NT2/D1 (cell line): ENCODE data around the gene ENPEP.
"Not testable (repeated sequence)": the region's sequence is repeated elsewhere in the genome, so short reads cannot be mapped to it uniquely, and the experiment has no call there.

ENCODE experiments used
- DNase-seq: peaks from one replicate; pipeline ENCODE4 v3.0.0-alpha.2; 2011; ENCODE audit warnings: low read depth, low spot score
- H3K27me3 ChIP-seq: 2 replicates; pipeline ENCODE4 v1.6.0; 2011; ENCODE audit warnings: mild to moderate bottlenecking; ENCODE audit not compliant: insufficient read length, insufficient read depth
- H3K36me3 ChIP-seq: 2 replicates; pipeline ENCODE4 v1.6.1; 2011; ENCODE audit warnings: mild to moderate bottlenecking, low read length, mixed read lengths; ENCODE audit not compliant: insufficient read depth, insufficient read length
- H3K4me1 ChIP-seq: 2 replicates; pipeline ENCODE4 v1.5.1; 2011; ENCODE audit not compliant: insufficient read depth, insufficient read length
- H3K4me3 ChIP-seq: 2 replicates; pipeline ENCODE4 v1.5.1; 2011; ENCODE audit warnings: low read depth; ENCODE audit not compliant: insufficient read length
- H3K9ac ChIP-seq: 2 replicates; pipeline ENCODE4 v1.6.0; 2011; ENCODE audit warnings: low read depth; ENCODE audit not compliant: insufficient read length
- H3K9me3 ChIP-seq: 2 replicates; pipeline ENCODE4 v1.5.1; 2011; ENCODE audit warnings: mild to moderate bottlenecking, low read length; ENCODE audit not compliant: insufficient read depth
- SUZ12 ChIP-seq: IDR thresholded peaks from 2 replicates; pipeline ENCODE4 v1.6.1; 2011; ENCODE audit not compliant: insufficient read length, insufficient read depth; ENCODE audit errors: extremely low read depth
- YY1 ChIP-seq: IDR thresholded peaks from 2 replicates; pipeline ENCODE4 v1.6.1; 2011; ENCODE audit not compliant: insufficient read length, insufficient read depth
- ZNF274 ChIP-seq: IDR thresholded peaks from 2 replicates; pipeline ENCODE4 v1.6.1; 2011; ENCODE audit warnings: mild to moderate bottlenecking, low read depth, low read length

The ENPEP gene

GRCh38 chr4:110452546-110452945, 23.4 kb upstream of the ENPEP start:
- no peak for DNase-seq
- Histone ChIP-seq H3K36me3 (no peaks in the 10 kb centered on the region), H3K9me3 (no peaks in the 10 kb centered on the region), H3K4me1 (no peaks in the 10 kb centered on the region), H3K9ac (no peak overlapping the region), H3K4me3 (no peak overlapping the region), H3K27me3 (no peaks in the 10 kb centered on the region)
- TF ChIP-seq ZNF274 (no peak), SUZ12 (no peak), YY1 (no peak)

- Histone ChIP-seq H3K27me3 (no peaks in the 10 kb centered on the region), H3K9me3 (no peaks in the 10 kb centered on the region), H3K9ac (no peak overlapping the region), H3K4me1 (no peaks in the 10 kb centered on the region), H3K36me3 (no peaks in the 10 kb centered on the region), H3K4me3 (no peak overlapping the region)
- TF ChIP-seq YY1, result no peak
- TF ChIP-seq SUZ12, result no peak
- TF ChIP-seq ZNF274, result no peak
- no peak for DNase-seq
Observed at GRCh38 chr4:110454441-110454840, 21.5 kb upstream of the ENPEP start.

DNA sequence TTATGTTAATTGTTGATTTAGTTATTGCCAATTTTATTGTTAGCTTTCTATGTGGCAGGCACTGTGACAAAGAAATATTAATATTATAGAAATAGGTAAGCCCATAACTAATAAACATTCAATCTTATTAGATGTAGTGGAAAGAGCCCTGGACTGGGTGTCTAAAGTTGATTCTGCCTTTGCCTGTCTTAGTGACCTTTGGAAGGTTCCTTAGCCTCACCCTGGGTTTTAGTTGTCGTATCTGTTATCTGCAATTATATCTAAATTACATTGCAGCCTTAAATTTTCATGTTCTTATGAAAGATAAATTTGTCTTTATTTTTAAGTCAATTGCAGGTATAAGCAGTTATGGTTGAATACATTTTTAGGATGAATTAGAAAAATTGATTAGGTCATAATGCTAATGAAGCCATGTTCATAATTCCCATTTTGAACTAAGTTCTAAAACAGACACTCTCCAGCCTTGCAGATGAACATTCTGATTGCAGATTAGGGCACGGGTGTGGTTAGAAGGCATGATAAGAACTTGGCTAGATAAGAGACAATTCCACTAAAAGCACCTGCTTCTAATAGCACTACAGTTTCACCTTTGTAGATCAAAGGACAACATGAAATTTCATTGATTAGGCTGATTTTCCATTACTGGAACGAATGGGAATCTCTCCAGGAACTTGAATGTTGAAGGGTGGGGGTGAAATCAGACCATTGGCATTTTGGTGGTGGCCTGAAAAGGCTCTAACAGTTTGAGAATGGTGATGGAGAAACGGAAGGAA, 17.3 kb upstream of the ENPEP start:
- H3K9me3 ChIP-seq, result no peaks in the 10 kb centered on the region
- no peak overlapping the region for H3K4me3 ChIP-seq
- H3K4me1 ChIP-seq, result no peaks in the 10 kb centered on the region
- H3K27me3 ChIP-seq, result no peaks in the 10 kb centered on the region
- no peaks in the 10 kb centered on the region for H3K36me3 ChIP-seq
- no peak for DNase-seq
- H3K9ac ChIP-seq, result no peak overlapping the region
- no peak for TF ChIP-seq YY1
- TF ChIP-seq ZNF274, result no peak
- no peak for TF ChIP-seq SUZ12

DNA sequence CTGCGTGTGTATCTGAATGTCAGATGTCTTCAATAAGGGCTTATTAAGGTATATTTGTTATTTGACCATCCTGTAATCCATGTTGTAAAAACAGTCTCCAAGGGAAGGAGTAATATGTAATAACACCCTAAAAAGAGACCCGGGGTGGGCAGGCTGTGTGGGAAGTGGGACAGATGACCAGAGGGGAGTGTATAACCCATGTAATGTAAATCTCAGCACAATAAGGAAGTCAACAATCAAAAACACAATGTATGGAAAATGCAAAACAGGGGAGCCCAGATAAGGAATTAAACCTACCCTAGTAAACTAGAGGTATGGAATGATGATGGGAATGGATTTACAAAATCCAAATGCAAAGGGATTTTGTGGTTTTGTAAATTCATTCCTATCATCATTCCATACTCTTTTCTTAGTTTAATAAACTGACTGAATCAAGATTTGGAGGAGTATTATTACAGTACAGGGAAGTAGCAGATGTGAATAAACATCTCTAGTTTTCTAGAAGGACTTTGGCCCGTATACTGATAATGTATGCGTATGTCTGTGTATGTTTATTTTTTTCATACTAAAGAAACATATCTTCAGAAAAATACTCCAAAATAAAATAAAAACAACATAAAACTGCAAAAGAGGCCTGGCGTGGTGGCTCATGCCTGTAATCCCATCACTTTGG, 15.7 kb upstream of the ENPEP start:
- H3K9me3 ChIP-seq, result no peaks in the 10 kb centered on the region
- DNase-seq, result no peak
- H3K27me3 ChIP-seq, result no peaks in the 10 kb centered on the region
- TF ChIP-seq SUZ12 (no peak), YY1 (no peak)
- no peak overlapping the region for H3K9ac ChIP-seq
- no peak overlapping the region for H3K4me3 ChIP-seq
- no peaks in the 10 kb centered on the region for H3K36me3 ChIP-seq
- no peaks in the 10 kb centered on the region for H3K4me1 ChIP-seq

- H3K9me3 ChIP-seq, result peaks cover 8% of the 10 kb centered on the region; the same call in 1 of the 2 replicates
- TF ChIP-seq ZNF274, result no peak
- TF ChIP-seq SUZ12, result no peak
- TF ChIP-seq YY1, result no peak
- no peak for DNase-seq
- H3K4me3 ChIP-seq, result no peak overlapping the region
- H3K9ac ChIP-seq, result no peak overlapping the region
- no peaks in the 10 kb centered on the region for H3K4me1 ChIP-seq
- H3K27me3 ChIP-seq, result no peaks in the 10 kb centered on the region
- H3K36me3 ChIP-seq, result no peaks in the 10 kb centered on the region
Observed at GRCh38 chr4:110467400-110467799, 8.6 kb upstream of the ENPEP start.

GRCh38 chr4:110472583-110473329, 3.2 kb upstream of the ENPEP start:
- H3K9ac ChIP-seq, result no peak overlapping the region
- H3K4me3 ChIP-seq, result no peak overlapping the region
- H3K4me1 ChIP-seq, result no peaks in the 10 kb centered on the region
- no peaks in the 10 kb centered on the region for H3K36me3 ChIP-seq
- peaks cover 8% of the 10 kb centered on the region; the same call in 1 of the 2 replicates for H3K9me3 ChIP-seq
- DNase-seq, result peak; percentile 42
- TF ChIP-seq ZNF274 (no peak), SUZ12 (no peak), YY1 (no peak)
- H3K27me3 ChIP-seq, result no peaks in the 10 kb centered on the region

GRCh38 chr4:110474481-110474880, 1.5 kb upstream of the ENPEP start:
- TF ChIP-seq SUZ12 (no peak), ZNF274 (no peak), YY1 (no peak)
- H3K4me1 ChIP-seq, result no peaks in the 10 kb centered on the region

DNA sequence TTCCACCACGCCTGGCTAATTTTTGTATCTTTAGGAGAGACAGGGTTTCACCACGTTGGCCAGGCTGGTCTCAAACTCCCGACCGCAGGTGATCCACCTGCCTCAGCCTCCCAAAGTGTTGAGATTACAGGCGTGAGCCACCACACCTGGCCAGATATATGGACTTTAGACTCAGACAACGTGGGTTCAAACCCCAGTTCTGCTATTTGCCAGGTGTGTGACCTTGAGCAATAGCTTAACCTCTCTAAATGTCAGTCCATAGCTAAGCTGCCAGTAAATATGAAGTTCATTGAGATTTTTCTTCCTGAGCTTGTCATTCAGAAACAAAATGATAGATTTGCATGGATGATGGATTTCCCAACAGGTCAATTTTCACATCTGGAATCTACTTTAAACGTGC, 875 bp upstream of the ENPEP start:
- not testable (repeated sequence) for H3K4me1 ChIP-seq, H3K9me3 ChIP-seq, DNase-seq, H3K27me3 ChIP-seq, H3K36me3 ChIP-seq, H3K9ac ChIP-seq, H3K4me3 ChIP-seq

More at GRCh38 chr4:110474481-110474880, 1.5 kb upstream of the ENPEP start:
- Histone ChIP-seq H3K4me3 (no peak overlapping the region), H3K36me3 (no peaks in the 10 kb centered on the region), H3K9me3 (peaks cover 2% of the 10 kb centered on the region; the same call in 1 of the 2 replicates), H3K27me3 (no peaks in the 10 kb centered on the region), H3K9ac (no peak overlapping the region)
- DNase-seq, result no peak
